ENCODE data around the gene CRYAA.

DNA sequence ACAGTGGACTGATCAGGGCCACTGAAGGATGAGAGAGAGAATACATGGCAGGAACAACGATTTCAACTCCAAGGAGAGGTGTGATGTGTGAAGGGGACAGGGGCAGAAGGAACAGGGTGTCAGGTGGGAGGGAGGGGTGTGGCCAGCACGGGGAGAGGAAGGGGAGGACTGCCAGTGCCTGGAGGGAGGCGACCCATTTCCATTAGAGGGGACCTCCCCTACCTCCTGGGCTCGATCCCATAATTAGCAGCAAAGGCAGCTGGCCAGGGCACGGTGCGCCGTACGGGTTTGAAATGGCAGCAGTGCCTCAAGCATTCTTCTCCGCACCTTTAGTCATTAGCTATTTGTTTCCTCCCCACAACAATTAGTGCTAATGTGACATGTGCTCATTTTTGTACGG lies 22.7 kb downstream of the CRYAA start:
- TF ChIP-seq POLR2AphosphoS5 (IDR thresholded peaks at IDR 0.05; ENCODE audit: low read depth, low read length) (no peak), TAF1 (IDR thresholded peaks at IDR 0.05; ENCODE audit: low read depth, low read length) (no peak), POLR2A (IDR thresholded peaks at IDR 0.05; ENCODE audit: low read depth, low read length) (no peak), PAX5 (IDR thresholded peaks at IDR 0.05; ENCODE audit: insufficient read depth, low read length, severe bottlenecking) (no peak), POU2F2 (IDR thresholded peaks at IDR 0.05; ENCODE audit: low read depth, low read length) (no peak), SPI1 (IDR thresholded peaks at IDR 0.05; ENCODE audit: low read depth, low read length) (no peak)

All from GM12891 (cell line).